Measurements from ENCODE around the gene MNX1. TPM values are rescaled to one million over a fixed set of nuclear protein-coding genes. Genes with fewer than 3 reads are reported as not detected.

MNX1 gene
- total and polyA plus RNA-seq, 2 donors (not counting 3 experiments of a cell fraction or from before 2014, with no cell fraction given): not detected

- Histone ChIP-seq H3K36me3 (ENCODE audit: control insufficient read depth in 2 of 2, extremely low read depth in 1 of 2, insufficient read depth in 2 of 2, low read length in 2 of 2) (peaks cover 0 to 2% of the 10 kb centered on the region in 2 experiments), H3K9me1 (replicated peaks; ENCODE audit: control insufficient read depth, extremely low read depth, insufficient read depth, low read length) (no peaks in the 10 kb centered on the region), H3K9ac (replicated peaks; ENCODE audit: extremely low read depth, insufficient read depth, low read length) (no peak overlapping the region), H3K4me2 (ENCODE audit: insufficient read depth, low read length) (no peak overlapping the region), H3K4me1 (ENCODE audit: control insufficient read depth, extremely low read depth, insufficient read depth, low read length) (no peaks in the 10 kb centered on the region), H3K4me3 (replicated peaks in 1 of 3; ENCODE audit: insufficient read depth in 1 of 3, low read depth in 1 of 3, low read length in 3 of 3) (no peak overlapping the region), H3K27me3 (ENCODE audit: control insufficient read depth in 2 of 2, insufficient read depth in 2 of 2, low read length in 2 of 2) (no peaks in the 10 kb centered on the region), H3K27ac (ENCODE audit: insufficient read depth, low read depth, low read length) (no peak overlapping the region), H2AFZ (ENCODE audit: low read depth, low read length) (no peak overlapping the region), H3K79me2 (ENCODE audit: control insufficient read depth, insufficient read depth, low read length) (no peaks in the 10 kb centered on the region), H4K20me1 (replicated peaks; ENCODE audit: control insufficient read depth, extremely low read depth, insufficient read depth, low read length) (no peaks in the 10 kb centered on the region), H3K9me3 (replicated peaks; ENCODE audit: control insufficient read depth, insufficient read depth, low read length) (no peaks in the 10 kb centered on the region)
- TF ChIP-seq MAX (IDR thresholded peaks at IDR 0.05; ENCODE audit: insufficient read depth, insufficient read length) (no peak), POLR2AphosphoS5 (IDR thresholded peaks at IDR 0.05; ENCODE audit: insufficient read depth, low read depth, low read length) (no peak), JUN (IDR thresholded peaks at IDR 0.05; ENCODE audit: borderline replicate concordance, insufficient read depth, insufficient read length, low read depth) (no peak), CTCF (IDR thresholded peaks at IDR 0.05; ENCODE audit: extremely low read depth in 1 of 2, insufficient read depth in 1 of 2, low read depth in 1 of 2, low read length in 2 of 2) (no peak), EZH2 (IDR thresholded peaks at IDR 0.05; ENCODE audit: borderline replicate concordance, low read depth, low read length, severe bottlenecking) (no peak)
- FAIRE-seq: no peak
- intact Hi-C loops (cut with micrococcal nuclease) (no loop called here), dilution Hi-C loops (cut with MboI; ENCODE audit: extremely low pct_ligation_motif_present, low sequenced_read_pairs) (no loop called here)
- POLR2A ChIA-PET: no interaction called here
- BruUV-seq (replicated peaks): no TSS peak
- CTCF ChIA-PET: interaction anchor here (1.1 kb wide), 1 partner anchor 14 kb away, joined by 3 read pairs; no protein-coding TSS in a partner anchor
- no peak for DNase-seq (ENCODE audit: low read depth, low spot score)
Measured at GRCh38 chr7:156986378-156986777, 24.1 kb downstream of the MNX1 start.

Measured in endothelial cell of umbilical vein (primary cell).